HepG2 (cell line): Measurements from ENCODE around the gene TRERF1. TPM values are rescaled to one million over a fixed set of nuclear protein-coding genes. Genes with fewer than 3 reads are reported as not detected.

Source experiments
- AHR ChIP-seq: IDR thresholded peaks from 2 replicates; pipeline ENCODE4 v1.6.1; 2018; ENCODE audit warnings: missing genetic modification reagents, missing compliant biosample characterization
- FOXP1 ChIP-seq, 2 experiments: fragments of 450-650 bp in 1 of 2; IDR thresholded peaks; 2 replicates each; pipeline ENCODE4 v1.6.1; 2017 to 2018; ENCODE audit warnings: antibody characterized with exemption in 1 of 2
- LCORL ChIP-seq, 2 experiments: fragments of 450-650 bp in 1 of 2; sonication (generic) in 1 of 2; formaldehyde crosslinking in 1 of 2; IDR thresholded peaks; 2 replicates each; pipeline versions ENCODE4 v1.5.0 to v1.6.1; 2017 to 2020; ENCODE audit warnings: antibody characterized with exemption in 1 of 2, missing genetic modification reagents in 1 of 2
- ZBTB7A ChIP-seq: sonication (generic); formaldehyde crosslinking; IDR thresholded peaks from 2 replicates; pipeline ENCODE4 v1.8.0; 2022; ENCODE audit warnings: mild to moderate bottlenecking, missing genetic modification reagents
- ZMAT3 ChIP-seq: sonication (generic); formaldehyde crosslinking; conservative IDR thresholded peaks from 2 replicates; pipeline ENCODE4 v1.7.0; 2021; ENCODE audit warnings: missing genetic modification reagents
- polyA plus RNA-seq, 8 experiments: library from polyadenylated mRNA; depleted of rRNA in 3 of 8; stranded (reverse) in 7 of 8; unstranded in 1 of 8; fragments of >200 nt; fragmentation: Illumina TruSeq in 4 of 8; extraction: Trizol in 4 of 8; gene quantifications; 2 replicates each; pipeline versions ENCODE4 v1.2.1 to v1.2.3, GENCODE V29; 2011 to 2016; ENCODE audit warnings: low read depth in 4 of 8, missing spikeins in 1 of 8, mixed read lengths in 1 of 8; ENCODE audit not compliant: insufficient read depth in 1 of 8
- total RNA-seq, 5 experiments: library from RNA; depleted of rRNA; stranded (reverse); fragments of >200 nt; fragmentation: Illumina TruSeq; extraction: Trizol; gene quantifications; 2 replicates each; pipeline ENCODE4 v1.2.3, GENCODE V29; 2016; ENCODE audit warnings: low read depth in 1 of 5
- TF ChIP-seq, protein P1 (sequence below): sonication (generic); formaldehyde crosslinking; IDR thresholded peaks from 2 replicates; pipeline ENCODE4 v1.5.0; 2020; ENCODE audit warnings: missing genetic modification reagents
- TF ChIP-seq, protein P2 (sequence below): sonication (generic); formaldehyde crosslinking; IDR thresholded peaks from 2 replicates; pipeline ENCODE4 v1.9.0; 2022; ENCODE audit warnings: low read depth, missing genetic modification reagents
- TF ChIP-seq, protein P3 (sequence below): sonication (generic); formaldehyde crosslinking; IDR thresholded peaks from 2 replicates; pipeline ENCODE4 v1.4.0; 2020; ENCODE audit warnings: mild to moderate bottlenecking, missing genetic modification reagents
- TF ChIP-seq, protein P4 (sequence below): sonication (generic); formaldehyde crosslinking; IDR thresholded peaks from 2 replicates; pipeline ENCODE4 v1.9.0; 2021; ENCODE audit warnings: missing genetic modification reagents, borderline replicate concordance
- TF ChIP-seq, protein P5 (sequence below), 2 experiments: sonication (generic) in 1 of 2; formaldehyde crosslinking in 1 of 2; IDR thresholded peaks; 2 replicates each; pipeline versions ENCODE4 v1.4.0 to v1.6.1; 2016 to 2020; ENCODE audit warnings: borderline replicate concordance in 1 of 2, low read depth in 1 of 2, mild to moderate bottlenecking in 1 of 2, missing genetic modification reagents in 1 of 2
- TF ChIP-seq, protein P6 (sequence below): sonication (generic); formaldehyde crosslinking; IDR thresholded peaks from 2 replicates; pipeline ENCODE4 v1.8.0; 2022; ENCODE audit warnings: low read depth, missing genetic modification reagents

TRERF1 gene
- total and polyA plus RNA-seq, 2 of the 13 experiments (the other 11 are each of a cell fraction or from before 2014, with no cell fraction given), result 0.02 TPM; not detected in 1

DNA sequence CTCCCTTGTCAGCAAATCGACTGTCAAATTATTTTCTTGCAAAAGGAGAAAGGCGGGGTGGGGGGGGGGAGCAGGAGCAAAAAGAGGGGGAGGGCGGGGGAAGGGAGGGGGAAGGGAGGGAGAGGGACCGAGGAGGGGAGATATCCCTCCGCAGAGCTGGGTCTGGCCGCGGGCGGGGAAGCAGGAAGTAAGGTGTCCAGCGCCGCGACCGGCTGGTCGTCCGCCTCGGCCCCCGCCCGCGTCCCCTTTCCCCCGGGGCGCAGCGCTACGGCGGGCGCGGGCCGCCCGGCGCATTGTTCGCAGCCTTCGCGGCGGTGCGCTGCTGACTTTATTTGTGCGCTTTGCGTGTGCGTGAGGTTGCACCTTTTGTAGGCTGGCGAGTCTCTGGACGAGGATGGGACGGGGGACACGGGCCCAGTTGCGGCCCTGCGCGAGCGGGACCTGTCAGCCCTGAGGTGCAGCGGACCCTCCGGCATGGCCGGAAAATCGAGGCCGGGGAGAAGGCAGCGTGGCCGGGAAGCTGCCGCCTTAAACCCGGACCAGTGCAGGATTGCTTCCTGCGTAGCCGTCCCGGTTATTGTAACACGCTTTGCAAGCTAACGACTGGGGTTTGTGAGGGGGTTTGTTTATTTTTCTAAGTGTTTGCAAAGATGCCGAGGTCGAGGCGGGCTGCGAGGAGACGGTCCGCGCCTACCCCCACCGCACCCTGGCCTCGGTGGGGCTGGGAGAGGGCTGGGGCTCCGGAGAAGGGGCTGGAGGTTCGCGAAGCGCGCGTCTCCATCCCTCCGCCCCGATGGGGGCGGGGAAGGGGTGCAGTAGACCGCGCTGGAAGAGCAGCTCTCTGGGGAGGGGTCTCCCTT lies 675 bp upstream of the TRERF1 start (continued):
- TF ChIP-seq, protein P1, sequence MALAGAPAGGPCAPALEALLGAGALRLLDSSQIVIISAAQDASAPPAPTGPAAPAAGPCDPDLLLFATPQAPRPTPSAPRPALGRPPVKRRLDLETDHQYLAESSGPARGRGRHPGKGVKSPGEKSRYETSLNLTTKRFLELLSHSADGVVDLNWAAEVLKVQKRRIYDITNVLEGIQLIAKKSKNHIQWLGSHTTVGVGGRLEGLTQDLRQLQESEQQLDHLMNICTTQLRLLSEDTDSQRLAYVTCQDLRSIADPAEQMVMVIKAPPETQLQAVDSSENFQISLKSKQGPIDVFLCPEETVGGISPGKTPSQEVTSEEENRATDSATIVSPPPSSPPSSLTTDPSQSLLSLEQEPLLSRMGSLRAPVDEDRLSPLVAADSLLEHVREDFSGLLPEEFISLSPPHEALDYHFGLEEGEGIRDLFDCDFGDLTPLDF (CRISPR knock-in tag), result no peak
- TF ChIP-seq AHR (no peak), FOXP1 (IDR thresholded peaks at IDR 0.05) (no peak), FOXP1 (CRISPR knock-in tag; IDR thresholded peaks at IDR 0.05) (no peak), ZBTB7A (CRISPR knock-in tag) (no peak), ZMAT3 (CRISPR knock-in tag) (no peak), LCORL (IDR thresholded peaks at IDR 0.05) (no peak), LCORL (CRISPR knock-in tag; IDR thresholded peaks at IDR 0.05) (no peak)
- TF ChIP-seq, protein P2, sequence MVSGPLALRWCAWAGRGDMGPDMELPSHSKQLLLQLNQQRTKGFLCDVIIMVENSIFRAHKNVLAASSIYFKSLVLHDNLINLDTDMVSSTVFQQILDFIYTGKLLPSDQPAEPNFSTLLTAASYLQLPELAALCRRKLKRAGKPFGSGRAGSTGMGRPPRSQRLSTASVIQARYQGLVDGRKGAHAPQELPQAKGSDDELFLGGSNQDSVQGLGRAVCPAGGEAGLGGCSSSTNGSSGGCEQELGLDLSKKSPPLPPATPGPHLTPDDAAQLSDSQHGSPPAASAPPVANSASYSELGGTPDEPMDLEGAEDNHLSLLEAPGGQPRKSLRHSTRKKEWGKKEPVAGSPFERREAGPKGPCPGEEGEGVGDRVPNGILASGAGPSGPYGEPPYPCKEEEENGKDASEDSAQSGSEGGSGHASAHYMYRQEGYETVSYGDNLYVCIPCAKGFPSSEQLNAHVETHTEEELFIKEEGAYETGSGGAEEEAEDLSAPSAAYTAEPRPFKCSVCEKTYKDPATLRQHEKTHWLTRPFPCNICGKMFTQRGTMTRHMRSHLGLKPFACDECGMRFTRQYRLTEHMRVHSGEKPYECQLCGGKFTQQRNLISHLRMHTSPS (CRISPR knock-in tag), result no peak
- TF ChIP-seq, protein P3, sequence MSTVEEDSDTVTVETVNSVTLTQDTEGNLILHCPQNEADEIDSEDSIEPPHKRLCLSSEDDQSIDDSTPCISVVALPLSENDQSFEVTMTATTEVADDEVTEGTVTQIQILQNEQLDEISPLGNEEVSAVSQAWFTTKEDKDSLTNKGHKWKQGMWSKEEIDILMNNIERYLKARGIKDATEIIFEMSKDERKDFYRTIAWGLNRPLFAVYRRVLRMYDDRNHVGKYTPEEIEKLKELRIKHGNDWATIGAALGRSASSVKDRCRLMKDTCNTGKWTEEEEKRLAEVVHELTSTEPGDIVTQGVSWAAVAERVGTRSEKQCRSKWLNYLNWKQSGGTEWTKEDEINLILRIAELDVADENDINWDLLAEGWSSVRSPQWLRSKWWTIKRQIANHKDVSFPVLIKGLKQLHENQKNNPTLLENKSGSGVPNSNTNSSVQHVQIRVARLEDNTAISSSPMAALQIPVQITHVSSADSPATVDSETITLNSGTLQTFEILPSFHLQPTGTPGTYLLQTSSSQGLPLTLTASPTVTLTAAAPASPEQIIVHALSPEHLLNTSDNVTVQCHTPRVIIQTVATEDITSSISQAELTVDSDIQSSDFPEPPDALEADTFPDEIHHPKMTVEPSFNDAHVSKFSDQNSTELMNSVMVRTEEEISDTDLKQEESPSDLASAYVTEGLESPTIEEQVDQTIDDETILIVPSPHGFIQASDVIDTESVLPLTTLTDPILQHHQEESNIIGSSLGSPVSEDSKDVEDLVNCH (CRISPR knock-in tag), result no peak
- TF ChIP-seq, protein P4, sequence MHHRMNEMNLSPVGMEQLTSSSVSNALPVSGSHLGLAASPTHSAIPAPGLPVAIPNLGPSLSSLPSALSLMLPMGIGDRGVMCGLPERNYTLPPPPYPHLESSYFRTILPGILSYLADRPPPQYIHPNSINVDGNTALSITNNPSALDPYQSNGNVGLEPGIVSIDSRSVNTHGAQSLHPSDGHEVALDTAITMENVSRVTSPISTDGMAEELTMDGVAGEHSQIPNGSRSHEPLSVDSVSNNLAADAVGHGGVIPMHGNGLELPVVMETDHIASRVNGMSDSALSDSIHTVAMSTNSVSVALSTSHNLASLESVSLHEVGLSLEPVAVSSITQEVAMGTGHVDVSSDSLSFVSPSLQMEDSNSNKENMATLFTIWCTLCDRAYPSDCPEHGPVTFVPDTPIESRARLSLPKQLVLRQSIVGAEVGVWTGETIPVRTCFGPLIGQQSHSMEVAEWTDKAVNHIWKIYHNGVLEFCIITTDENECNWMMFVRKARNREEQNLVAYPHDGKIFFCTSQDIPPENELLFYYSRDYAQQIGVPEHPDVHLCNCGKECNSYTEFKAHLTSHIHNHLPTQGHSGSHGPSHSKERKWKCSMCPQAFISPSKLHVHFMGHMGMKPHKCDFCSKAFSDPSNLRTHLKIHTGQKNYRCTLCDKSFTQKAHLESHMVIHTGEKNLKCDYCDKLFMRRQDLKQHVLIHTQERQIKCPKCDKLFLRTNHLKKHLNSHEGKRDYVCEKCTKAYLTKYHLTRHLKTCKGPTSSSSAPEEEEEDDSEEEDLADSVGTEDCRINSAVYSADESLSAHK (CRISPR knock-in tag), result no peak
- TF ChIP-seq, protein P5, sequence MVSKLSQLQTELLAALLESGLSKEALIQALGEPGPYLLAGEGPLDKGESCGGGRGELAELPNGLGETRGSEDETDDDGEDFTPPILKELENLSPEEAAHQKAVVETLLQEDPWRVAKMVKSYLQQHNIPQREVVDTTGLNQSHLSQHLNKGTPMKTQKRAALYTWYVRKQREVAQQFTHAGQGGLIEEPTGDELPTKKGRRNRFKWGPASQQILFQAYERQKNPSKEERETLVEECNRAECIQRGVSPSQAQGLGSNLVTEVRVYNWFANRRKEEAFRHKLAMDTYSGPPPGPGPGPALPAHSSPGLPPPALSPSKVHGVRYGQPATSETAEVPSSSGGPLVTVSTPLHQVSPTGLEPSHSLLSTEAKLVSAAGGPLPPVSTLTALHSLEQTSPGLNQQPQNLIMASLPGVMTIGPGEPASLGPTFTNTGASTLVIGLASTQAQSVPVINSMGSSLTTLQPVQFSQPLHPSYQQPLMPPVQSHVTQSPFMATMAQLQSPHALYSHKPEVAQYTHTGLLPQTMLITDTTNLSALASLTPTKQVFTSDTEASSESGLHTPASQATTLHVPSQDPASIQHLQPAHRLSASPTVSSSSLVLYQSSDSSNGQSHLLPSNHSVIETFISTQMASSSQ (IDR thresholded peaks at IDR 0.05; ENCODE audit: low read depth), result no peak
- TF ChIP-seq, protein P5 (CRISPR knock-in tag; IDR thresholded peaks at IDR 0.05; ENCODE audit: borderline replicate concordance), result no peak
- TF ChIP-seq, protein P6, sequence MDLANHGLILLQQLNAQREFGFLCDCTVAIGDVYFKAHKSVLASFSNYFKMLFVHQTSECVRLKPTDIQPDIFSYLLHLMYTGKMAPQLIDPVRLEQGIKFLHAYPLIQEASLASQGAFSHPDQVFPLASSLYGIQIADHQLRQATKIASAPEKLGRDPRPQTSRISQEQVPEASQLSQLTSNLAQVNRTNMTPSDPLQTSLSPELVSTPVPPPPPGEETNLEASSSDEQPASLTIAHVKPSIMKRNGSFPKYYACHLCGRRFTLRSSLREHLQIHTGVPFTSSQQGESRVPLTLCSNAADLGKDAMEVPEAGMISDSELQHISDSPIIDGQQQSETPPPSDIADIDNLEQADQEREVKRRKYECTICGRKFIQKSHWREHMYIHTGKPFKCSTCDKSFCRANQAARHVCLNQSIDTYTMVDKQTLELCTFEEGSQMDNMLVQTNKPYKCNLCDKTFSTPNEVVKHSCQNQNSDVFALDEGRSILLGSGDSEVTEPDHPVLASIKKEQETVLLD (CRISPR knock-in tag), result no peak
